Panc1 (cell line): Measurements from ENCODE around the gene SBK2. TPM values are rescaled to one million over a fixed set of nuclear protein-coding genes. Genes with fewer than 3 reads are reported as not detected.

ENCODE experiments used
- ATAC-seq: fragments of 200-7000 bp; cut with Tn5 transposase; 2 replicates; pipeline ENCODE4 v1.9.1; 2020; ENCODE audit warnings: mild to moderate bottlenecking, moderate library complexity
- BruUV-seq: library from RNA; stranded (reverse); fragments of 400-500 nt; replicated peaks from 2 replicates; lab custom pipeline; 2021; lab: Mats Ljungman, UMichigan
- CTCF ChIA-PET: fragments of 300-600 bp; sonication (Branson Sonifier 250); formaldehyde crosslinking; loops from one replicate; lab custom pipeline; 2022; ENCODE audit warnings: antibody characterized with exemption; lab: Charles Lee
- POLR2A ChIA-PET: fragments of 300-600 bp; sonication (Branson Sonifier 250); formaldehyde crosslinking; loops from one replicate; lab custom pipeline; 2022; ENCODE audit warnings: antibody characterized with exemption; lab: Charles Lee
- DNase-seq: peaks from one replicate; pipeline ENCODE4 v3.0.0-alpha.2; 2010; ENCODE audit warnings: low read depth, low spot score
- H3K27ac ChIP-seq: 2 replicates; pipeline ENCODE4 v1.5.1; 2011; ENCODE audit warnings: mild to moderate bottlenecking, low read length, inconsistent platforms
- H3K27me3 ChIP-seq: fragments of 200-500 bp; sonication (Bioruptor generic); 2 replicates; pipeline ENCODE4 v1.6.0; 2014; ENCODE audit warnings: low read length, inconsistent platforms; ENCODE audit not compliant: control insufficient read depth, insufficient read depth
- H3K36me3 ChIP-seq: fragments of 200-500 bp; sonication (Bioruptor generic); 2 replicates; pipeline ENCODE4 v1.5.1; 2014; ENCODE audit warnings: inconsistent platforms, mild to moderate bottlenecking, low read length, moderate library complexity; ENCODE audit not compliant: control insufficient read depth, insufficient read depth
- H3K4me1 ChIP-seq: 2 replicates; pipeline ENCODE4 v1.5.1; 2011; ENCODE audit warnings: inconsistent platforms, mild to moderate bottlenecking, low read length, moderate library complexity; ENCODE audit not compliant: control insufficient read depth, insufficient read depth
- H3K4me3 ChIP-seq, 2 experiments: 2 replicates each; pipeline ENCODE4 v1.5.1; 2011 to 2012; ENCODE audit warnings: low read depth in 2 of 2, low read length in 2 of 2, mild to moderate bottlenecking in 2 of 2, inconsistent platforms in 1 of 2, moderate library complexity in 1 of 2
- H3K9me3 ChIP-seq: fragments of 200-500 bp; sonication (Bioruptor generic); 2 replicates; pipeline ENCODE4 v1.5.1; 2014; ENCODE audit warnings: low read depth, mild to moderate bottlenecking, inconsistent platforms, low read length, moderate library complexity; ENCODE audit not compliant: control insufficient read depth, insufficient read depth
- CTCF ChIP-seq: fragments of 450-650 bp; IDR thresholded peaks from 2 replicates; pipeline ENCODE4 v1.5.1; 2017; ENCODE audit warnings: mild to moderate bottlenecking
- POLR2AphosphoS5 ChIP-seq: IDR thresholded peaks from 2 replicates; pipeline ENCODE4 v1.6.1; 2012; ENCODE audit warnings: mild to moderate bottlenecking, low read depth, low read length, moderate library complexity
- REST ChIP-seq, 2 experiments: IDR thresholded peaks; 2 replicates each; pipeline ENCODE4 v1.6.1; 2011 to 2012; ENCODE audit warnings: low read depth in 2 of 2, control low read depth in 1 of 2, low read length in 1 of 2, mild to moderate bottlenecking in 1 of 2, moderate library complexity in 1 of 2; ENCODE audit not compliant: insufficient read depth in 1 of 2
- SIN3A ChIP-seq: IDR thresholded peaks from 2 replicates; pipeline ENCODE4 v1.6.1; 2012; ENCODE audit warnings: low read depth, mild to moderate bottlenecking, low read length, moderate library complexity, borderline replicate concordance; ENCODE audit not compliant: insufficient read depth
- TCF7L2 ChIP-seq: IDR thresholded peaks from 2 replicates; pipeline ENCODE4 v1.6.1; 2011; ENCODE audit warnings: mild to moderate bottlenecking, low read depth, low read length, inconsistent platforms
- in situ Hi-C: cut with HindIII; loops from 2 replicates; pipeline ENCODE4 v1.10.0; 2016; ENCODE audit warnings: low sequenced_read_pairs, low pct_unique_long_range_greater_than_20kb
- intact Hi-C: fragments of 100-400 bp; cut with micrococcal nuclease; formaldehyde crosslinking; loops from one replicate; pipeline ENCODE4 v1.10.0; 2022; ENCODE audit not compliant: unreplicated experiment
- total RNA-seq: library from RNA; stranded (reverse); gene quantifications from one replicate; pipeline ENCODE4 v1.2.1, GENCODE V29; 2021; ENCODE audit not compliant: unreplicated experiment

The SBK2 gene
- total RNA-seq, 1 experiment from 2014 or later: 0.69 TPM

DNA sequence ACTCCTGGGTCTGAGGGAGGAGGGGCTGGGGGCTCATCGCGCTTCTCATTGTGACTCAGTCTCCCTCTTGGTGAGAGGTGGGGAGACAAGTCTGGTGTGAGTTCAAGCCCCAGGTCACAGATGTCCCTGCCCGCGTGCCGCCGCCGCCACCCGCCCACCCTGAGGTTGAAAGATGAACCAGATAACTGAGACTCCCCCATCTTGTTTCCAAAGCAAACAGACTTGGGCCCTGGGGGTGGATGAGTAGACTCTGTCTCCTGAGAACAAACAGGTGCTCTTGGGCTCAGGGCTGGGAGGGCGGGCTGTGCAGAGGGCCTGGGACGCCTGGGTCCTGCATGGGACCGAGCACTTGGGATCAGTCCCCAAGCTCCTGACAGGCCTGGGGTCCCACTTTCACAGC lies 567 bp downstream of the SBK2 start:
- in situ Hi-C loops (no loop called here), intact Hi-C loops (no loop called here)
- CTCF ChIA-PET: no interaction called here
- POLR2A ChIA-PET: no interaction called here
- H3K4me3 ChIP-seq: no peak overlapping the region
- H3K4me1 ChIP-seq: peaks cover 6% of the 10 kb centered on the region
- no peak for DNase-seq
- no TSS peak for BruUV-seq
- no peak for ATAC-seq
- TF ChIP-seq TCF7L2: no peak
- H3K9me3 ChIP-seq: no peaks in the 10 kb centered on the region
- no peaks in the 10 kb centered on the region for H3K36me3 ChIP-seq
- H3K27ac ChIP-seq: no peak overlapping the region
- no peaks in the 10 kb centered on the region for H3K27me3 ChIP-seq

- Histone ChIP-seq H3K36me3 (no peaks in the 10 kb centered on the region), H3K9me3 (no peaks in the 10 kb centered on the region), H3K27me3 (no peaks in the 10 kb centered on the region), H3K4me1 (peaks cover 6% of the 10 kb centered on the region), H3K27ac (no peak overlapping the region), H3K4me3 (no peak overlapping the region)
- in situ Hi-C loops: no loop called here
- POLR2A ChIA-PET: no interaction called here
- no TSS peak for BruUV-seq
- TF ChIP-seq POLR2AphosphoS5: no peak
- no peak for TF ChIP-seq CTCF
- no peak for TF ChIP-seq TCF7L2
- no peak for TF ChIP-seq REST (IDR thresholded peaks at IDR 0.05; ENCODE audit: insufficient read depth in 1 of 2, low read depth in 2 of 2, low read length in 1 of 2)
- no peak for TF ChIP-seq SIN3A
- CTCF ChIA-PET: no interaction called here
- ATAC-seq: 0 out of 2 replicates have a peak, but pooled peaks have one; percentile 5
- intact Hi-C loops: no loop called here
- no peak for DNase-seq
These were observed 975 bp downstream of the SBK2 start for GRCh38 chr19:55535965-55536350.

- Histone ChIP-seq H3K9me3 (no peaks in the 10 kb centered on the region), H3K4me1 (peaks cover 6% of the 10 kb centered on the region), H3K36me3 (no peaks in the 10 kb centered on the region), H3K27me3 (no peaks in the 10 kb centered on the region), H3K27ac (no peak overlapping the region), H3K4me3 (no peak overlapping the region)
- TF ChIP-seq TCF7L2 (no peak), POLR2AphosphoS5 (no peak), SIN3A (no peak), CTCF (no peak), REST (IDR thresholded peaks at IDR 0.05; ENCODE audit: insufficient read depth in 1 of 2, low read depth in 2 of 2, low read length in 1 of 2) (no peak)
- ChIA-PET POLR2A (interaction anchor here (0.7 kb wide), 1 partner anchor 9 kb away, joined by 4 read pairs; no protein-coding TSS in a partner anchor), CTCF (interaction anchor here (0.5 kb wide), 1 partner anchor 89 kb away, joined by 6 read pairs; the partner anchor contains the start of gene ZNF784)
- BruUV-seq: no TSS peak
- intact Hi-C loops: no loop called here
- in situ Hi-C loops: no loop called here
- DNase-seq: no peak
- ATAC-seq: peak; percentile 57; the same call in 1 of the 2 replicates
These were observed 1.6 kb downstream of the SBK2 start for GRCh38 chr19:55535173-55535964.
